HL-60 (cell line): ENCODE results near the gene TCEA2.

Experiments used
- POLR2AphosphoS5 ChIP-seq: IDR thresholded peaks from 2 replicates; pipeline ENCODE4 v1.6.1; 2012; ENCODE audit warnings: low read depth
- TF ChIP-seq, protein P1 (sequence below): IDR thresholded peaks from one replicate; pipeline ENCODE4 v1.5.1; 2011; ENCODE audit warnings: low read length, control low read depth, inconsistent platforms; ENCODE audit not compliant: insufficient read depth
- TF ChIP-seq, protein P2 (sequence below): IDR thresholded peaks from 2 replicates; pipeline ENCODE4 v1.6.1; 2012; ENCODE audit warnings: low read depth; ENCODE audit not compliant: insufficient replicate concordance

DNA sequence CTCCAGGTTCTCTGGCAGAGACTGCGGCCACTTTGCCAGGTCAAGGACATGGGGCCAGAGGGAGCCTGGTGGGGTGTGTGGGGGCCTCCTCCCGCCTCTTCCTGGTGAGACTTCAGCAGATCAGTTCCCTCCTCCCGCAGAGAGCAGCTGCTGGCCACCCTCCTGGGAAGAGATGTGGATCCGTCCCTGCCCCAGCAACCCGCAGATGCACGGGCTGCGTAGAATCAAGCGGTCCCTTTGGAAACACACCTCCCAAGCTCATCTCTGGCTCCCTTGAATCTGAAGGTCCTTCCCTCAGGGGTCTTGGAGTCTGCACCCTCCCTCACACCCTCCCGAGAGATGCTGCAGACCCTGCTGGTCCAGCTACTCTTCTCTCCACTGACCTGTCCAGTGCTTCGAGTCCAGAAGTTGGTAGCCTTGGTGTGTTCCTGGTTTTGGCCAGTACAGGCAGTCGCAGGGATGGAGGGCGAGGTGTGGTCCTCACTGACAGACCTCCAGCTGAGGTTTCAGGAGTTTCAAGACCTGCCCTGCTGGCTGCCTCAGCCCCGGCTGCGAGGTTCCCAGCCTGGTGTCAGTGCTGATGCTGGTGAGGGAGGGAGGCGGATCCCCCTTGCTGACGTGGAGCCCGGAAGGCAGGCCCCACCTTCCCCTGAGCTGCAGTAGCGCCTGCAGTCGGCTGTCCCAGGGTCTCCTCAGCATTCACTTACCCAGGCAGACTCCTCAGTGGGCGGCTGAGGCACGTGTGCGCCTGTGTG lies 44.2 kb downstream of the TCEA2 start, which contains the start of gene NPBWR2:
- TF ChIP-seq, protein P1, sequence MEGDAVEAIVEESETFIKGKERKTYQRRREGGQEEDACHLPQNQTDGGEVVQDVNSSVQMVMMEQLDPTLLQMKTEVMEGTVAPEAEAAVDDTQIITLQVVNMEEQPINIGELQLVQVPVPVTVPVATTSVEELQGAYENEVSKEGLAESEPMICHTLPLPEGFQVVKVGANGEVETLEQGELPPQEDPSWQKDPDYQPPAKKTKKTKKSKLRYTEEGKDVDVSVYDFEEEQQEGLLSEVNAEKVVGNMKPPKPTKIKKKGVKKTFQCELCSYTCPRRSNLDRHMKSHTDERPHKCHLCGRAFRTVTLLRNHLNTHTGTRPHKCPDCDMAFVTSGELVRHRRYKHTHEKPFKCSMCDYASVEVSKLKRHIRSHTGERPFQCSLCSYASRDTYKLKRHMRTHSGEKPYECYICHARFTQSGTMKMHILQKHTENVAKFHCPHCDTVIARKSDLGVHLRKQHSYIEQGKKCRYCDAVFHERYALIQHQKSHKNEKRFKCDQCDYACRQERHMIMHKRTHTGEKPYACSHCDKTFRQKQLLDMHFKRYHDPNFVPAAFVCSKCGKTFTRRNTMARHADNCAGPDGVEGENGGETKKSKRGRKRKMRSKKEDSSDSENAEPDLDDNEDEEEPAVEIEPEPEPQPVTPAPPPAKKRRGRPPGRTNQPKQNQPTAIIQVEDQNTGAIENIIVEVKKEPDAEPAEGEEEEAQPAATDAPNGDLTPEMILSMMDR = no peak
- no peak for TF ChIP-seq POLR2AphosphoS5
- TF ChIP-seq, protein P2, sequence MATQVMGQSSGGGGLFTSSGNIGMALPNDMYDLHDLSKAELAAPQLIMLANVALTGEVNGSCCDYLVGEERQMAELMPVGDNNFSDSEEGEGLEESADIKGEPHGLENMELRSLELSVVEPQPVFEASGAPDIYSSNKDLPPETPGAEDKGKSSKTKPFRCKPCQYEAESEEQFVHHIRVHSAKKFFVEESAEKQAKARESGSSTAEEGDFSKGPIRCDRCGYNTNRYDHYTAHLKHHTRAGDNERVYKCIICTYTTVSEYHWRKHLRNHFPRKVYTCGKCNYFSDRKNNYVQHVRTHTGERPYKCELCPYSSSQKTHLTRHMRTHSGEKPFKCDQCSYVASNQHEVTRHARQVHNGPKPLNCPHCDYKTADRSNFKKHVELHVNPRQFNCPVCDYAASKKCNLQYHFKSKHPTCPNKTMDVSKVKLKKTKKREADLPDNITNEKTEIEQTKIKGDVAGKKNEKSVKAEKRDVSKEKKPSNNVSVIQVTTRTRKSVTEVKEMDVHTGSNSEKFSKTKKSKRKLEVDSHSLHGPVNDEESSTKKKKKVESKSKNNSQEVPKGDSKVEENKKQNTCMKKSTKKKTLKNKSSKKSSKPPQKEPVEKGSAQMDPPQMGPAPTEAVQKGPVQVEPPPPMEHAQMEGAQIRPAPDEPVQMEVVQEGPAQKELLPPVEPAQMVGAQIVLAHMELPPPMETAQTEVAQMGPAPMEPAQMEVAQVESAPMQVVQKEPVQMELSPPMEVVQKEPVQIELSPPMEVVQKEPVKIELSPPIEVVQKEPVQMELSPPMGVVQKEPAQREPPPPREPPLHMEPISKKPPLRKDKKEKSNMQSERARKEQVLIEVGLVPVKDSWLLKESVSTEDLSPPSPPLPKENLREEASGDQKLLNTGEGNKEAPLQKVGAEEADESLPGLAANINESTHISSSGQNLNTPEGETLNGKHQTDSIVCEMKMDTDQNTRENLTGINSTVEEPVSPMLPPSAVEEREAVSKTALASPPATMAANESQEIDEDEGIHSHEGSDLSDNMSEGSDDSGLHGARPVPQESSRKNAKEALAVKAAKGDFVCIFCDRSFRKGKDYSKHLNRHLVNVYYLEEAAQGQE = no peak
